Pancreas (tissue), 10 donors: ENCODE results near the gene SMCHD1. TPM values are rescaled to one million over a fixed set of nuclear protein-coding genes. Genes with fewer than 3 reads are reported as not detected.
A peak's percentile ranks its signal among the peaks of the same experiment; 100 is the strongest.

Experiments
- ATAC-seq, 4 donors: fragments of 200-7000 bp; cut with Tn5 transposase; one replicate each; pipeline versions ENCODE4 v1.8.0 to v1.9.1; 2020; ENCODE audit warnings: mild to moderate bottlenecking in 4 of 4, moderate library complexity in 4 of 4
- DNase-seq, 6 donors: peaks; one replicate each; pipeline ENCODE4 v3.0.0-alpha.2; 2020
- FAIRE-seq: peaks from 2 replicates; lab custom pipeline; 2012; peaks lifted over from hg19 to GRCh38; lab: Jason Lieb, UNC
- H3K27ac ChIP-seq, 4 donors: fragments of 200-600 bp; sonication (generic); 1 replicate in 3 of 4; 2 replicates in 1 of 4; pipeline versions ENCODE4 v1.5.0 to v1.8.0; 2020
- H3K27me3 ChIP-seq, 4 donors: fragments of 200-600 bp; one replicate each; pipeline ENCODE4 v1.8.0; 2021
- H3K36me3 ChIP-seq, 3 donors: fragments of 200-600 bp; sonication (generic) in 1 of 3; one replicate each; pipeline versions ENCODE4 v1.5.0 to v1.8.0; 2020 to 2021
- H3K4me1 ChIP-seq, 3 donors: fragments of 200-600 bp; one replicate each; pipeline ENCODE4 v1.8.0; 2021
- H3K4me3 ChIP-seq, 4 donors: fragments of 200-600 bp; sonication (generic) in 2 of 4; one replicate each; pipeline versions ENCODE4 v1.5.0 to v1.8.0; 2020 to 2021
- H3K9me3 ChIP-seq, 4 donors: fragments of 200-600 bp; one replicate each; pipeline ENCODE4 v1.8.0; 2021
- CTCF ChIP-seq, 4 donors: fragments of 200-600 bp; sonication (generic) in 3 of 4; IDR thresholded peaks; one replicate each; pipeline versions ENCODE4 v1.5.0 to v1.8.0; 2021; ENCODE audit warnings: antibody characterized with exemption in 4 of 4
- WGBS, 2 donors: extraction: QIAGEN DNeasy Blood & Tissue Kit; methylation state at CpG; one replicate each; pipeline ENCODE4 v1.1.7; 2013; 5-methylcytosine and 5-hydroxymethylcytosine counted together
- intact Hi-C, 3 donors: fragments of 100-400 bp; cut with DNase I; formaldehyde crosslinking; loops; one replicate each; pipeline versions ENCODE4 v1.11.1 to v1.14.2; 2022
- polyA plus RNA-seq, 2 donors: library from polyadenylated mRNA; stranded (reverse); fragments of 200-250 nt; gene quantifications; one replicate each; pipeline ENCODE4 v1.2.3, GENCODE V29; 2013
- total RNA-seq, 6 donors: library from RNA; stranded (reverse); fragmentation: NEBNext Ultra II Directional in 4 of 6; extraction: Animal tissue kit (Norgen Biotek cat#: 25700) in 4 of 6; gene quantifications; one replicate each; pipeline versions ENCODE4 v1.2.1 to v1.2.4, GENCODE V29; 2021 to 2023
- donor health status: healthy with polysubstance abuse.
- donor health status: DM: no; HTN: no; CAD: no; lungs with moderate emphysema.
- donor health status: DM: no; HTN: no; CAD: no.
- donor health status: control.
- donor health status: control.
- donor health status: Bipolar disorder and iron deficiency.
- donor health status: DM: yes; HTN: yes; CAD: no.
- donor health status: DM: no; HTN: no; CAD: no.
- donor health status: DM: no; HTN: no; CAD: no.
- donor health status: DM: yes; HTN: yes; CAD: no.

SMCHD1 gene
- total and polyA plus RNA-seq, 8 donors, result 6.6 to 32.7 (median 25.2) TPM

DNA sequence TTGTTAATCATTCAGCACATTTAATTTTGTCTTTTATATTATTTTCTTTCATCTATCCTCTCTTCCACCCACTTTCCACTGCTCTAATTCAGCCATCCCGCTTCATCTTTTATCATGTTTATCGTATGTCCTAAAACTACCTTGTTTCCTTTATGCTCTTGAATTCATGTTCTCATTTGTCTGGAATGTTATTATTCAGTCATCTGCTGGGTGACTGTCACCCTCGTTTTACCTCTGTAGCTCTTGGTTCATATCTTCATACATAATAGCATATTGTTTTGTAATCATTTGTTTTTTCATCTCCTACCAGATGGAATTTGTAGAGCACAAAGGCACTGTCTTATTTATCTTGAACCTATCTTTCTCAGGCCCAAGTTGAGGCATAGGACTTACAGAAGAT is 37.0 kb downstream of the SMCHD1 start:
- FAIRE-seq (no peak), DNase-seq (no peak), ATAC-seq (peak in 1 of 4 donors; percentile 39)
- 72 to 81% methylated on average over 3 of the region's 3 CpGs for whole genome bisulfite sequencing, 2 donors
- no peaks in the 10 kb centered on the region for H3K9me3 ChIP-seq
- no peaks in the 10 kb centered on the region for H3K27me3 ChIP-seq
- no peak for TF ChIP-seq CTCF (IDR thresholded peaks at IDR 0.05)
- peaks cover 0 to 31% (median 2%) of the 10 kb centered on the region in 3 donors for H3K36me3 ChIP-seq
- intact Hi-C loops, result no loop called here
- H3K27ac ChIP-seq, result peak overlapping the region in 1 of 4 donors; percentile 19
- H3K4me1 ChIP-seq, result no peaks in the 10 kb centered on the region
- H3K4me3 ChIP-seq, result no peak overlapping the region

- no peak overlapping the region for H3K27ac ChIP-seq
- TF ChIP-seq CTCF (IDR thresholded peaks at IDR 0.05), result no peak
- peaks cover 0 to 49% (median 12%) of the 10 kb centered on the region in 3 donors for H3K36me3 ChIP-seq
- intact Hi-C loops, result no loop called here
- ATAC-seq, result no peak
- H3K9me3 ChIP-seq, result no peaks in the 10 kb centered on the region
- H3K4me3 ChIP-seq, result no peak overlapping the region
- FAIRE-seq, result no peak
- H3K4me1 ChIP-seq, result no peaks in the 10 kb centered on the region
- no peak for DNase-seq
- 72 to 77% methylated on average over 4 of the region's 4 CpGs for WGBS, 2 donors
- H3K27me3 ChIP-seq, result no peaks in the 10 kb centered on the region
Measured at GRCh38 chr18:2697184-2697583, 41.7 kb downstream of the SMCHD1 start.

DNA sequence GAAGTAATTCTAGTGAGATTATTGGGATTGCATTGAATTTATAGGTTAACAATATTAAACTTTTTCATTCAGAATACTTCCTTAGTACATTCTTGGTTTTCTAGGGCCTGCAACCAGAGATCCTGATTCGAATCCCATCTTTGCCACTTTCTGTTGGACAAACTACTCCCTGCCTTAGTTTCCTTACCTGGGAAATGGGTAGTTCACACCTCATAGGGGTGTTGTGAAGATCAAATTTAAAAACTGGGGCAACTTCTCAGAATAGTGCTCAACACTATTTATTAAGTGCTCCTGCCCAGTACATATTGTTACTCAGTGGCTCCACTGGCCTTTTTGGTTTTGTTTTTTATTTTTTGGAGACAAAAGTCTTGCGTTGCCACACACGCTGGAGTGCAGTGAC is 43.5 kb downstream of the SMCHD1 start:
- no peak for TF ChIP-seq CTCF (IDR thresholded peaks at IDR 0.05)
- H3K36me3 ChIP-seq, result peaks cover 2 to 54% (median 12%) of the 10 kb centered on the region in 3 donors
- intact Hi-C loops, result no loop called here
- H3K27ac ChIP-seq, result no peak overlapping the region
- 65 to 67% methylated on average over 3 of the region's 3 CpGs for WGBS, 2 donors
- H3K4me1 ChIP-seq, result no peaks in the 10 kb centered on the region
- FAIRE-seq (no peak), ATAC-seq (no peak), DNase-seq (no peak)
- no peaks in the 10 kb centered on the region for H3K9me3 ChIP-seq
- H3K27me3 ChIP-seq, result no peaks in the 10 kb centered on the region
- H3K4me3 ChIP-seq, result no peak overlapping the region

DNA sequence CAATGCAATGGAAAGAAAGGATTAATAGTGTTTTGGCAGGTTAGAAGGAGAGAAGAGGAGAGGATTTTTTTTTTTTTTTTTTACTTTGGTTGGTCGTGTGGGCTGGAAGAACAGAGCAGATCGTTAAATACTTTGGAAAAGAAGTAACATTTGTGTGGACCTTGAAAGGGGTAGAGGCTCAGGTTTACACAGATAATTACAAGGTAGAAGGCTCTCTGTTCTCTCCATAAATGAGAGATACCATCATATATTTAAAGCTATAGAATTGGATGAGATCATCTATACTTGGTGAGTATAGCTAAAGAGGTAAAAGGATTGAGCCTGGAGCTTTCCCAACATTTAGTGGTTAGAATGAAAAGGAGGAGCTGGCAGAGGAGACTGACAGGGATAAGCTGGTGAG is 49.0 kb downstream of the SMCHD1 start:
- DNase-seq (no peak), ATAC-seq (no peak), FAIRE-seq (no peak)
- Histone ChIP-seq H3K4me1 (no peaks in the 10 kb centered on the region), H3K36me3 (peaks cover 0 to 41% (median 2%) of the 10 kb centered on the region in 3 donors), H3K27me3 (no peaks in the 10 kb centered on the region), H3K9me3 (no peaks in the 10 kb centered on the region), H3K27ac (no peak overlapping the region), H3K4me3 (no peak overlapping the region)
- intact Hi-C loops, result no loop called here
- WGBS, 2 donors, result 85 to 95% methylated on average over 2 of the region's 2 CpGs
- TF ChIP-seq CTCF (IDR thresholded peaks at IDR 0.05), result no peak

DNA sequence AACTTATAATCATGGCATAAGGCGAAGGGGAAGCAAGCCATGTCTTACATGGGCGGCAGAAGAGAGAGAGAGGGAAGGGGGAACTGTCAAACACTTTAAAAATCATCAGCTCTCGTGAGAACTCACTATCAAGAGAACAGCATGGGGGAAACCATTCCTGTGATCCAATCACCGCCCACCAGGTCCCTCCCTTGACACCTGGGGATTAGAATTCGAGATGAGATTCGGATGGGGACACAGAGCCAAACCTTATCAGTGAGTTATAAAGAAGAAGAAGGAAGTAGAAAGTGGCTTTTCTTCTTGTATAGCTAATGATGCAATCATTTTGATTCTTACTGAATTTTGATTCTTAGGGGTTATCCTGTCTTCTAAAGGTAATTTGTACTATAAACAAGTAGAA is 51.4 kb downstream of the SMCHD1 start:
- no peaks in the 10 kb centered on the region for H3K4me1 ChIP-seq
- FAIRE-seq (no peak), ATAC-seq (no peak), DNase-seq (no peak)
- 74 to 81% methylated on average over 6 of the region's 6 CpGs for WGBS, 2 donors
- H3K36me3 ChIP-seq, result peaks cover 0 to 53% (median 2%) of the 10 kb centered on the region in 3 donors
- no peak overlapping the region for H3K4me3 ChIP-seq
- H3K9me3 ChIP-seq, result no peaks in the 10 kb centered on the region
- intact Hi-C loops, result no loop called here
- H3K27ac ChIP-seq, result no peak overlapping the region
- no peaks in the 10 kb centered on the region for H3K27me3 ChIP-seq
- TF ChIP-seq CTCF (IDR thresholded peaks at IDR 0.05), result no peak
